NCI-H526 treated with DMSO at 0.1 percent for 48 hours (cell line): ENCODE results near the gene CHTF18.
A peak's percentile ranks its signal among the peaks of the same experiment; 100 is the strongest.
"Not testable (repeated sequence)": the region's sequence is repeated elsewhere in the genome, so short reads cannot be mapped to it uniquely, and the experiment has no call there.

Experiments
- DNase-seq: peaks from one replicate; lab custom pipeline; 2025; lab: John Stamatoyannopoulos, UW

The CHTF18 gene

GRCh38 chr16:776298-776697 lies 12.1 kb upstream of the CHTF18 start:
- DNase-seq: not testable (repeated sequence)

GRCh38 chr16:776824-777223 lies 11.6 kb upstream of the CHTF18 start:
- no peak for DNase-seq

GRCh38 chr16:777826-778225 lies 10.6 kb upstream of the CHTF18 start:
- peak; percentile 5 for DNase-seq

GRCh38 chr16:778447-778846 lies 10.0 kb upstream of the CHTF18 start:
- DNase-seq: no peak

- no peak for DNase-seq
Observed at GRCh38 chr16:778909-779527, 9.4 kb upstream of the CHTF18 start.

GRCh38 chr16:779561-779960 lies 8.9 kb upstream of the CHTF18 start:
- DNase-seq: no peak

GRCh38 chr16:780296-780695 lies 8.1 kb upstream of the CHTF18 start:
- DNase-seq: no peak

- no peak for DNase-seq
Observed at GRCh38 chr16:781346-782010, 6.9 kb upstream of the CHTF18 start.

GRCh38 chr16:782258-782657 lies 6.2 kb upstream of the CHTF18 start:
- DNase-seq: no peak

- no peak for DNase-seq
Observed at GRCh38 chr16:782766-783403, 5.5 kb upstream of the CHTF18 start.

GRCh38 chr16:783404-784161 lies 4.8 kb upstream of the CHTF18 start:
- no peak for DNase-seq

GRCh38 chr16:784431-784830 lies 4.0 kb upstream of the CHTF18 start:
- no peak for DNase-seq

GRCh38 chr16:785563-786535 lies 2.6 kb upstream of the CHTF18 start:
- peak; percentile 25 for DNase-seq

- DNase-seq: no peak
Observed at GRCh38 chr16:787321-787966, 976 bp upstream of the CHTF18 start.

- no peak for DNase-seq
Observed at GRCh38 chr16:787978-788398, 432 bp upstream of the CHTF18 start, which contains the start of gene RPUSD1. RPUSD1 (minus strand) TSS chr16:788381; CDS start chr16:787737, 644 bp downstream.

GRCh38 chr16:789191-789850 lies 901 bp downstream of the CHTF18 start:
- DNase-seq: no peak

- DNase-seq: no peak
Observed at GRCh38 chr16:790086-790485, 1.7 kb downstream of the CHTF18 start.

GRCh38 chr16:791131-791530 lies 2.7 kb downstream of the CHTF18 start:
- no peak for DNase-seq

- no peak for DNase-seq
Observed at GRCh38 chr16:792221-792995, 4.0 kb downstream of the CHTF18 start.

- DNase-seq: no peak
Observed at GRCh38 chr16:793414-793813, 5.0 kb downstream of the CHTF18 start.
